HEK293 (cell line): Measurements from ENCODE around the gene GIGYF1.
A peak's percentile ranks its signal among the peaks of the same experiment; 100 is the strongest.

ENCODE experiments used
- CTCF ChIA-PET: fragments of 350-600 bp; formaldehyde crosslinking; extraction: SDS; loops from one replicate; lab custom pipeline; 2021; ENCODE audit warnings: antibody characterized with exemption; lab: Yijun Ruan, JAX
- POLR2A ChIA-PET: fragments of 300-600 bp; formaldehyde crosslinking; extraction: SDS; loops from one replicate; lab custom pipeline; 2020; ENCODE audit warnings: antibody characterized with exemption, inconsistent platforms; lab: Yijun Ruan, JAX
- H3K27ac ChIP-seq: fragments of 200-500 bp; sonication (Bioruptor generic); 2 replicates; pipeline ENCODE4 v1.5.1; 2014; ENCODE audit warnings: low read depth, low read length, control low read depth, inconsistent platforms; ENCODE audit errors: extremely low read depth
- H3K36me3 ChIP-seq, 2 experiments: fragments of 200-500 bp in 1 of 2; sonication (Bioruptor generic) in 1 of 2; 1 replicate in 1 of 2; 2 replicates in 1 of 2; pipeline ENCODE4 v1.5.1; 2014 to 2017; ENCODE audit warnings: inconsistent platforms in 2 of 2, low read length in 2 of 2; ENCODE audit not compliant: control insufficient read depth in 2 of 2, insufficient read depth in 1 of 2
- H3K4me1 ChIP-seq: fragments of 200-500 bp; sonication (Bioruptor generic); 2 replicates; pipeline ENCODE4 v1.5.1; 2014; ENCODE audit warnings: mild to moderate bottlenecking, low read length, inconsistent platforms; ENCODE audit not compliant: control insufficient read depth, insufficient read depth
- H3K4me3 ChIP-seq: 2 replicates; pipeline ENCODE4 v1.5.1; 2011; ENCODE audit warnings: low read depth, mild to moderate bottlenecking, control low read depth, low read length, moderate library complexity
- H3K9me3 ChIP-seq: fragments of 200-500 bp; sonication (Bioruptor generic); 2 replicates; pipeline ENCODE4 v1.5.1; 2014; ENCODE audit warnings: low read depth, low read length, inconsistent platforms; ENCODE audit not compliant: control insufficient read depth, insufficient read depth
- EGR2 ChIP-seq: fragments of 450-650 bp; formaldehyde crosslinking; IDR thresholded peaks from 2 replicates; pipeline ENCODE4 v1.5.1; 2016; ENCODE audit warnings: low read depth, missing biosample characterization, missing genetic modification characterization
- PRDM6 ChIP-seq: fragments of 450-650 bp; formaldehyde crosslinking; IDR thresholded peaks from 2 replicates; pipeline ENCODE4 v1.5.1; 2017; ENCODE audit warnings: missing biosample characterization, missing genetic modification characterization
- ZBTB20 ChIP-seq: fragments of 450-650 bp; formaldehyde crosslinking; IDR thresholded peaks from 2 replicates; pipeline ENCODE4 v1.5.1; 2016; ENCODE audit warnings: missing biosample characterization, missing genetic modification characterization
- ZBTB48 ChIP-seq: fragments of 450-650 bp; formaldehyde crosslinking; IDR thresholded peaks from 2 replicates; pipeline ENCODE4 v1.5.1; 2016; ENCODE audit warnings: missing biosample characterization, missing genetic modification characterization
- ZFP41 ChIP-seq: fragments of 450-650 bp; formaldehyde crosslinking; IDR thresholded peaks from 2 replicates; pipeline ENCODE4 v1.5.1; 2016; ENCODE audit warnings: missing biosample characterization, missing genetic modification characterization, borderline replicate concordance
- ZNF114 ChIP-seq: fragments of 450-650 bp; formaldehyde crosslinking; IDR thresholded peaks from 2 replicates; pipeline ENCODE4 v1.5.0; 2017; ENCODE audit warnings: missing biosample characterization, missing genetic modification characterization
- ZNF140 ChIP-seq: fragments of 450-650 bp; formaldehyde crosslinking; IDR thresholded peaks from 2 replicates; pipeline ENCODE4 v1.5.1; 2016; ENCODE audit warnings: missing biosample characterization, missing genetic modification characterization
- ZNF175 ChIP-seq: fragments of 450-650 bp; formaldehyde crosslinking; IDR thresholded peaks from 2 replicates; pipeline ENCODE4 v1.5.1; 2016; ENCODE audit warnings: missing biosample characterization, missing genetic modification characterization
- ZNF280D ChIP-seq: fragments of 450-650 bp; formaldehyde crosslinking; IDR thresholded peaks from 2 replicates; pipeline ENCODE4 v1.5.1; 2016; ENCODE audit warnings: missing biosample characterization, missing genetic modification characterization
- ZNF341 ChIP-seq: fragments of 450-650 bp; formaldehyde crosslinking; IDR thresholded peaks from 2 replicates; pipeline ENCODE4; 2016; ENCODE audit warnings: low read depth, missing biosample characterization, missing genetic modification characterization
- ZNF391 ChIP-seq: fragments of 450-650 bp; formaldehyde crosslinking; IDR thresholded peaks from 2 replicates; pipeline ENCODE4 v1.5.1; 2016; ENCODE audit warnings: low read depth, missing biosample characterization, missing genetic modification characterization, borderline replicate concordance
- ZNF48 ChIP-seq: fragments of 450-650 bp; formaldehyde crosslinking; IDR thresholded peaks from 2 replicates; pipeline ENCODE4 v1.5.1; 2016; ENCODE audit warnings: missing biosample characterization, missing genetic modification characterization
- ZNF600 ChIP-seq: fragments of 450-650 bp; formaldehyde crosslinking; IDR thresholded peaks from 2 replicates; pipeline ENCODE4 v1.5.1; 2016; ENCODE audit warnings: missing biosample characterization, missing genetic modification characterization
- ZNF654 ChIP-seq: fragments of 450-650 bp; formaldehyde crosslinking; IDR thresholded peaks from 2 replicates; pipeline ENCODE4 v1.5.1; 2016; ENCODE audit warnings: low read depth, missing biosample characterization, missing genetic modification characterization
- ZNF76 ChIP-seq: fragments of 450-650 bp; formaldehyde crosslinking; IDR thresholded peaks from 2 replicates; pipeline ENCODE4; 2016; ENCODE audit warnings: low read depth, missing biosample characterization, missing genetic modification characterization, borderline replicate concordance
- ZSCAN18 ChIP-seq: fragments of 450-650 bp; formaldehyde crosslinking; IDR thresholded peaks from 2 replicates; pipeline ENCODE4 v1.5.1; 2016; ENCODE audit warnings: missing biosample characterization, missing genetic modification characterization
- ZXDB ChIP-seq: fragments of 450-650 bp; formaldehyde crosslinking; IDR thresholded peaks from 2 replicates; pipeline ENCODE4 v1.5.1; 2016; ENCODE audit warnings: missing biosample characterization, missing genetic modification characterization
- TF ChIP-seq, protein P1 (sequence below): fragments of 450-650 bp; formaldehyde crosslinking; IDR thresholded peaks from 2 replicates; pipeline ENCODE4 v1.5.1; 2016; ENCODE audit warnings: missing biosample characterization, missing genetic modification characterization
- TF ChIP-seq, protein P2 (sequence below): fragments of 450-650 bp; formaldehyde crosslinking; IDR thresholded peaks from 2 replicates; pipeline ENCODE4 v1.5.1; 2017; ENCODE audit warnings: missing biosample characterization, missing genetic modification characterization
- TF ChIP-seq, protein P3 (sequence below): fragments of 450-650 bp; formaldehyde crosslinking; IDR thresholded peaks from 2 replicates; pipeline ENCODE4 v1.5.1; 2016; ENCODE audit warnings: missing biosample characterization, missing genetic modification characterization

Gene GIGYF1

GRCh38 chr7:100691676-100692577 is 2.1 kb downstream of the GIGYF1 start (continued):
- TF ChIP-seq ZNF341 (tag by site-specific recombination) (no peak), EGR2 (tag by site-specific recombination) (no peak), ZNF600 (tag by site-specific recombination) (peak; percentile 86), ZNF114 (tag by site-specific recombination) (no peak), ZXDB (peak; percentile 16; the same call in 1 of the 2 replicates), ZFP41 (tag by site-specific recombination) (no peak), ZNF175 (tag by site-specific recombination) (no peak), ZBTB48 (peak; percentile 58), ZNF391 (tag by site-specific recombination) (0 out of 2 replicates have a peak, but pooled peaks have one; percentile 33), ZBTB20 (tag by site-specific recombination) (peak; percentile 48; the same call in 1 of the 2 replicates), ZNF654 (tag by site-specific recombination) (peak; percentile 61)
- TF ChIP-seq, protein P1, sequence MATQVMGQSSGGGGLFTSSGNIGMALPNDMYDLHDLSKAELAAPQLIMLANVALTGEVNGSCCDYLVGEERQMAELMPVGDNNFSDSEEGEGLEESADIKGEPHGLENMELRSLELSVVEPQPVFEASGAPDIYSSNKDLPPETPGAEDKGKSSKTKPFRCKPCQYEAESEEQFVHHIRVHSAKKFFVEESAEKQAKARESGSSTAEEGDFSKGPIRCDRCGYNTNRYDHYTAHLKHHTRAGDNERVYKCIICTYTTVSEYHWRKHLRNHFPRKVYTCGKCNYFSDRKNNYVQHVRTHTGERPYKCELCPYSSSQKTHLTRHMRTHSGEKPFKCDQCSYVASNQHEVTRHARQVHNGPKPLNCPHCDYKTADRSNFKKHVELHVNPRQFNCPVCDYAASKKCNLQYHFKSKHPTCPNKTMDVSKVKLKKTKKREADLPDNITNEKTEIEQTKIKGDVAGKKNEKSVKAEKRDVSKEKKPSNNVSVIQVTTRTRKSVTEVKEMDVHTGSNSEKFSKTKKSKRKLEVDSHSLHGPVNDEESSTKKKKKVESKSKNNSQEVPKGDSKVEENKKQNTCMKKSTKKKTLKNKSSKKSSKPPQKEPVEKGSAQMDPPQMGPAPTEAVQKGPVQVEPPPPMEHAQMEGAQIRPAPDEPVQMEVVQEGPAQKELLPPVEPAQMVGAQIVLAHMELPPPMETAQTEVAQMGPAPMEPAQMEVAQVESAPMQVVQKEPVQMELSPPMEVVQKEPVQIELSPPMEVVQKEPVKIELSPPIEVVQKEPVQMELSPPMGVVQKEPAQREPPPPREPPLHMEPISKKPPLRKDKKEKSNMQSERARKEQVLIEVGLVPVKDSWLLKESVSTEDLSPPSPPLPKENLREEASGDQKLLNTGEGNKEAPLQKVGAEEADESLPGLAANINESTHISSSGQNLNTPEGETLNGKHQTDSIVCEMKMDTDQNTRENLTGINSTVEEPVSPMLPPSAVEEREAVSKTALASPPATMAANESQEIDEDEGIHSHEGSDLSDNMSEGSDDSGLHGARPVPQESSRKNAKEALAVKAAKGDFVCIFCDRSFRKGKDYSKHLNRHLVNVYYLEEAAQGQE (tag by site-specific recombination), result no peak
- TF ChIP-seq, protein P2, sequence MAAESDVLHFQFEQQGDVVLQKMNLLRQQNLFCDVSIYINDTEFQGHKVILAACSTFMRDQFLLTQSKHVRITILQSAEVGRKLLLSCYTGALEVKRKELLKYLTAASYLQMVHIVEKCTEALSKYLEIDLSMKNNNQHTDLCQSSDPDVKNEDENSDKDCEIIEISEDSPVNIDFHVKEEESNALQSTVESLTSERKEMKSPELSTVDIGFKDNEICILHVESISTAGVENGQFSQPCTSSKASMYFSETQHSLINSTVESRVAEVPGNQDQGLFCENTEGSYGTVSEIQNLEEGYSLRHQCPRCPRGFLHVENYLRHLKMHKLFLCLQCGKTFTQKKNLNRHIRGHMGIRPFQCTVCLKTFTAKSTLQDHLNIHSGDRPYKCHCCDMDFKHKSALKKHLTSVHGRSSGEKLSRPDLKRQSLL (tag by site-specific recombination), result 0 out of 2 replicates have a peak, but pooled peaks have one; percentile 38

GRCh38 chr7:100689230-100690135 is 4.6 kb downstream of the GIGYF1 start:
- H3K4me1 ChIP-seq, result peaks cover 2% of the 10 kb centered on the region; the same call in 1 of the 2 replicates
- CTCF ChIA-PET, result interaction anchor here (0.6 to 5.5 kb wide), 12 partner anchors 11 to 164 kb away, joined by 3 to 77 read pairs (median 6); partner anchors contain the start of genes FBXO24, LRCH4, POP7 and SLC12A9
- H3K9me3 ChIP-seq, result no peaks in the 10 kb centered on the region
- H3K36me3 ChIP-seq, result peaks cover 0 to 59% of the 10 kb centered on the region in 2 experiments; a peak in 2 of 3 replicates
- no peak overlapping the region for H3K4me3 ChIP-seq
- H3K27ac ChIP-seq, result no peak overlapping the region
- POLR2A ChIA-PET, result interaction anchor here (0.5 to 1.1 kb wide), 2 partner anchors 16 to 78 kb away, joined by 3 to 4 read pairs; no protein-coding TSS in a partner anchor
- no peak for TF ChIP-seq ZSCAN18
- TF ChIP-seq, protein P3, sequence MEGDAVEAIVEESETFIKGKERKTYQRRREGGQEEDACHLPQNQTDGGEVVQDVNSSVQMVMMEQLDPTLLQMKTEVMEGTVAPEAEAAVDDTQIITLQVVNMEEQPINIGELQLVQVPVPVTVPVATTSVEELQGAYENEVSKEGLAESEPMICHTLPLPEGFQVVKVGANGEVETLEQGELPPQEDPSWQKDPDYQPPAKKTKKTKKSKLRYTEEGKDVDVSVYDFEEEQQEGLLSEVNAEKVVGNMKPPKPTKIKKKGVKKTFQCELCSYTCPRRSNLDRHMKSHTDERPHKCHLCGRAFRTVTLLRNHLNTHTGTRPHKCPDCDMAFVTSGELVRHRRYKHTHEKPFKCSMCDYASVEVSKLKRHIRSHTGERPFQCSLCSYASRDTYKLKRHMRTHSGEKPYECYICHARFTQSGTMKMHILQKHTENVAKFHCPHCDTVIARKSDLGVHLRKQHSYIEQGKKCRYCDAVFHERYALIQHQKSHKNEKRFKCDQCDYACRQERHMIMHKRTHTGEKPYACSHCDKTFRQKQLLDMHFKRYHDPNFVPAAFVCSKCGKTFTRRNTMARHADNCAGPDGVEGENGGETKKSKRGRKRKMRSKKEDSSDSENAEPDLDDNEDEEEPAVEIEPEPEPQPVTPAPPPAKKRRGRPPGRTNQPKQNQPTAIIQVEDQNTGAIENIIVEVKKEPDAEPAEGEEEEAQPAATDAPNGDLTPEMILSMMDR, result 0 out of 2 replicates have a peak, but pooled peaks have one; percentile 31
- TF ChIP-seq ZNF76 (tag by site-specific recombination), result no peak
- TF ChIP-seq ZNF280D (tag by site-specific recombination), result no peak
- no peak for TF ChIP-seq ZNF140
- TF ChIP-seq PRDM6, result no peak
- no peak for TF ChIP-seq ZNF48
